ENCODE data around the gene AFAP1. TPM values are rescaled to one million over a fixed set of nuclear protein-coding genes. Genes with fewer than 3 reads are reported as not detected.
"Not testable (repeated sequence)": the region's sequence is repeated elsewhere in the genome, so short reads cannot be mapped to it uniquely, and the experiment has no call there.

Gene AFAP1
- total RNA-seq, 2 experiments from 2014 or later: not detected

DNA sequence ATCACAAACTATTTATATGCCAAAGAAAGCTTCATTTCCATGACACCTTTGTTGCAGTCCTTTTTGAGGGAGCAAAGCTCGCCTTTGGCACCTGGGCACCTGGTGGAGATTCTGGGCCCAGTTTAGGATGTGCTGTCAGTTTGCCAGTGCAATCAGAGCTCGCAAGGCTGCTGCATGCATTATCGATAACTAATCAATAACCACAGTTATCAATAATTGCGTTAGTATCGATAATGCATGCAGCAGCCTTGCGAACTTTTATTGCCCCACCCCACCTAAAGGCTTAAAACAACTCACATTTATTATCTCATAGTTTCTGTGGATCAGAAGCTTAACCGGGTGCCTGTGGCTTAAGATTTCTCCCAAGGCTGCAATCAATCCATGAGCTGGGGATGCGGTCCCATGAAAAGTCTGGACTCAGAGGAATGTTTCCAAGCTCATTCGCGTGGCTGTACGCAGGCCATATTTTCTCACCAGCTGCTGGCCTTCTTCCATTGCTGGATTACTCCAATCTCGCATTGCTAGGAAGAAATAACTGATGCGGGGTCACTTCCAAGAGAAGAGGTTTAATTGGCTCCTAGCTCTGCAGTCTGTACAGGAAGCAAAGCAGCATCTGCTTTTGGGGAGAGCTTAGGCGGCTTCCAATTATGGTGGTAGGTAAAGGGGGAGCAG lies 6.2 kb upstream of the AFAP1 start:
- H3K4me2 ChIP-seq (ENCODE audit: low read length): no peak overlapping the region
- no peak overlapping the region for H3K4me3 ChIP-seq (ENCODE audit: low read depth, low read length, poor library complexity, severe bottlenecking)
- CTCF ChIA-PET (ENCODE audit: unreplicated experiment): no interaction called here
- no peaks in the 10 kb centered on the region for H4K20me1 ChIP-seq (ENCODE audit: insufficient read depth, low read length)
- intact Hi-C loops (cut with micrococcal nuclease; ENCODE audit: unreplicated experiment): no loop called here
- no peak overlapping the region for H3K27ac ChIP-seq (ENCODE audit: low read depth, low read length, poor library complexity, severe bottlenecking)
- POLR2A ChIA-PET: interaction anchor here (1.0 kb wide), 1 partner anchor 33 kb away, joined by 4 read pairs; no protein-coding TSS in a partner anchor
- BruUV-seq (replicated peaks): no TSS peak
- no peak overlapping the region for H2AFZ ChIP-seq (ENCODE audit: low read length)
- H3K36me3 ChIP-seq (ENCODE audit: insufficient read depth, low read length): no peaks in the 10 kb centered on the region
- no peaks in the 10 kb centered on the region for H3K79me2 ChIP-seq (ENCODE audit: insufficient read depth, low read depth, low read length)
- TF ChIP-seq, protein P1, sequence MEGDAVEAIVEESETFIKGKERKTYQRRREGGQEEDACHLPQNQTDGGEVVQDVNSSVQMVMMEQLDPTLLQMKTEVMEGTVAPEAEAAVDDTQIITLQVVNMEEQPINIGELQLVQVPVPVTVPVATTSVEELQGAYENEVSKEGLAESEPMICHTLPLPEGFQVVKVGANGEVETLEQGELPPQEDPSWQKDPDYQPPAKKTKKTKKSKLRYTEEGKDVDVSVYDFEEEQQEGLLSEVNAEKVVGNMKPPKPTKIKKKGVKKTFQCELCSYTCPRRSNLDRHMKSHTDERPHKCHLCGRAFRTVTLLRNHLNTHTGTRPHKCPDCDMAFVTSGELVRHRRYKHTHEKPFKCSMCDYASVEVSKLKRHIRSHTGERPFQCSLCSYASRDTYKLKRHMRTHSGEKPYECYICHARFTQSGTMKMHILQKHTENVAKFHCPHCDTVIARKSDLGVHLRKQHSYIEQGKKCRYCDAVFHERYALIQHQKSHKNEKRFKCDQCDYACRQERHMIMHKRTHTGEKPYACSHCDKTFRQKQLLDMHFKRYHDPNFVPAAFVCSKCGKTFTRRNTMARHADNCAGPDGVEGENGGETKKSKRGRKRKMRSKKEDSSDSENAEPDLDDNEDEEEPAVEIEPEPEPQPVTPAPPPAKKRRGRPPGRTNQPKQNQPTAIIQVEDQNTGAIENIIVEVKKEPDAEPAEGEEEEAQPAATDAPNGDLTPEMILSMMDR (conservative IDR thresholded peaks at IDR 0.05; ENCODE audit: low read length): no peak
- no peak for TF ChIP-seq EZH2phosphoT487 (IDR thresholded peaks at IDR 0.05; ENCODE audit: borderline replicate concordance, low read depth, low read length)
- no peaks in the 10 kb centered on the region for H3K9me3 ChIP-seq (ENCODE audit: low read length)
- H3K4me1 ChIP-seq (ENCODE audit: insufficient read depth, low read length, poor library complexity, severe bottlenecking): no peaks in the 10 kb centered on the region
- H3K9me2 ChIP-seq (ENCODE audit: insufficient read depth, low read length): no peaks in the 10 kb centered on the region
- no peak for DNase-seq (ENCODE audit: low spot score)

DNA sequence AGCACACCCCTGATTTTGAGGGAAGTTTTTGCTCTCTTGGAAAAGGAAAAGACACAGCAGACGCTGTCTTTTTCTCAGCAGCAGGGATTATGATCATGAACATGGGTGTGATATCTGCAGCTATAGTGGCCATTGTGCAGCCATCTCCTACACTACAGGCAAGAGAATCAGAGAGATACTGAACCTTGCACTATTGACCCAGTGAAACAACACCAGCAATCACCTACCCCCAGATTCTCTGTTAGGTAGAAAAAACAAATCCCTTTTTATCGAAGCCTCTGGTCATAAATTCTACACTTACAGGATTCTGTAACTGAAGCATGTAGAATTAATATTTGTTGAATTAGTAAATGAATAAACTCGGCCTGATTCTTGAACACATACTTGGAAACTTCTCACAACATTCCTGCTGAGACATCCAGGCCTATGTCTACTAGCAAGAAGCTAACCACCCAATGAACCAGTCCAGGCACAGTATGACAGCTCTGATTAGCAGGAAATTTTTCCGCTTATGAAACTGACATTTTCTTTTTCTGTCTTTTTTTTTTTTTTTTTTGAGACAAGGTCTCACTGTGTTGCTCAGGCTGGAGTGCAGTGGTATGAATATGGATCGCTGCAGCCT lies 5.0 kb upstream of the AFAP1 start:
- no peaks in the 10 kb centered on the region for H3K9me3 ChIP-seq (ENCODE audit: low read length)
- no peaks in the 10 kb centered on the region for H3K79me2 ChIP-seq (ENCODE audit: insufficient read depth, low read depth, low read length)
- BruUV-seq (replicated peaks): no TSS peak
- H3K36me3 ChIP-seq (ENCODE audit: insufficient read depth, low read length): no peaks in the 10 kb centered on the region
- no peaks in the 10 kb centered on the region for H3K4me1 ChIP-seq (ENCODE audit: insufficient read depth, low read length, poor library complexity, severe bottlenecking)
- POLR2A ChIA-PET: interaction anchor here (0.7 to 1.0 kb wide), 2 partner anchors 32 to 408 kb away, joined by 3 to 4 read pairs; no protein-coding TSS in a partner anchor
- no peak overlapping the region for H3K27ac ChIP-seq (ENCODE audit: low read depth, low read length, poor library complexity, severe bottlenecking)
- CTCF ChIA-PET (ENCODE audit: unreplicated experiment): no interaction called here
- no peak for TF ChIP-seq EZH2phosphoT487 (IDR thresholded peaks at IDR 0.05; ENCODE audit: borderline replicate concordance, low read depth, low read length)
- TF ChIP-seq, protein P1 (conservative IDR thresholded peaks at IDR 0.05; ENCODE audit: low read length): no peak
- H4K20me1 ChIP-seq (ENCODE audit: insufficient read depth, low read length): no peaks in the 10 kb centered on the region
- H2AFZ ChIP-seq (ENCODE audit: low read length): no peak overlapping the region
- intact Hi-C loops (cut with micrococcal nuclease; ENCODE audit: unreplicated experiment): no loop called here
- DNase-seq (ENCODE audit: low spot score): no peak
- H3K9me2 ChIP-seq (ENCODE audit: insufficient read depth, low read length): no peaks in the 10 kb centered on the region
- H3K4me2 ChIP-seq (ENCODE audit: low read length): no peak overlapping the region
- H3K4me3 ChIP-seq (ENCODE audit: low read depth, low read length, poor library complexity, severe bottlenecking): no peak overlapping the region

DNA sequence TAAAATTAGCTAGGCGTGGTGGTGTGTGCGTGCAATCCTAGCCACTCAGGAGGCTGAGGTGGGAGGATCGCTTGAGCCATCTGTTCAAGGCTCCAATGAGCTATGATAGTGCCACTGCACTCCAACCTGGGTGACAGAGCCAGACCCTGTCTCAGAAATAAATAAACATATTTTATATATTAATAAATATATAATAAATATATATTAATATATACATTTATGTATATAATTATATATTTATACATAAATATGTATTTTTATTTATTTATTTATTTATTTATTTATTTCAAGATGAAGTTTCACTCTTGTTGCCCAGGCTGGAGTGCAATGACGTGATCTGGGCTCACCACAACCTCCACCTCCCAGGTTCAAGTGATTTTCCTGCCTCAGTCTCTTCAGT lies 4.0 kb upstream of the AFAP1 start:
- DNase-seq (ENCODE audit: low spot score); H4K20me1 ChIP-seq (ENCODE audit: insufficient read depth, low read length); H3K9me2 ChIP-seq (ENCODE audit: insufficient read depth, low read length); H3K4me1 ChIP-seq (ENCODE audit: insufficient read depth, low read length, poor library complexity, severe bottlenecking); H3K36me3 ChIP-seq (ENCODE audit: insufficient read depth, low read length); H3K4me2 ChIP-seq (ENCODE audit: low read length); CTCF ChIA-PET (ENCODE audit: unreplicated experiment); H3K27ac ChIP-seq (ENCODE audit: low read depth, low read length, poor library complexity, severe bottlenecking); BruUV-seq (replicated peaks); H3K79me2 ChIP-seq (ENCODE audit: insufficient read depth, low read depth, low read length); H2AFZ ChIP-seq (ENCODE audit: low read length); H3K9me3 ChIP-seq (ENCODE audit: low read length); H3K4me3 ChIP-seq (ENCODE audit: low read depth, low read length, poor library complexity, severe bottlenecking); intact Hi-C loops (cut with micrococcal nuclease; ENCODE audit: unreplicated experiment); POLR2A ChIA-PET: not testable (repeated sequence)
